NK-92 treated with Interleukin-12 subunit alpha and Interleukin-12 subunit beta, amount 100 ng/mL, for 24 hours (cell line): ENCODE measurements around the gene KCNMA1.

Experiments used
- DNase-seq: peaks from one replicate; lab custom pipeline; 2025; lab: John Stamatoyannopoulos, UW

The KCNMA1 gene

GRCh38 chr10:76939933-76940468 lies 697.6 kb downstream of the KCNMA1 start:
- no peak for DNase-seq

- no peak for DNase-seq
Measured at GRCh38 chr10:76937181-76937600, 700.4 kb downstream of the KCNMA1 start.

- DNase-seq = no peak
Measured at GRCh38 chr10:76935941-76936613, 701.5 kb downstream of the KCNMA1 start.

DNA sequence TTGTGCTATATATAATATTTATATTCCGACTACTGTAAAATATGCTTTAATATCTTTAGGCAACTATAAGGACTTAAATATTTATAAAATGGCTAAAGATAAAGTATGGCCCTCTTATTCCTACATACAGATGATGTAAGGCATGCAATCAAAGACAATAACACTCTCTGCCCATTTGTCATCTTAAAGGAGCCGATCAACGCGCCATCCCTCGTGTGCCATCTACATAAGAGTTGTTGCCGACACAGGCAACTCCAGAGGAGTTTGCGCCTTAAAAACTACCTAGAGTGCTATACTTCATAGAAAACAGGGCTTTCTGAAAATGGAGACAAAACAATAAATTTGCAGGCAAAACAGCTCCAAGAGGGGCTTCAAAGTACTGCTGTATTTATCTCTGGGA lies 709.0 kb downstream of the KCNMA1 start:
- no peak for DNase-seq

GRCh38 chr10:76925636-76926405 lies 711.8 kb downstream of the KCNMA1 start:
- DNase-seq = no peak

DNA sequence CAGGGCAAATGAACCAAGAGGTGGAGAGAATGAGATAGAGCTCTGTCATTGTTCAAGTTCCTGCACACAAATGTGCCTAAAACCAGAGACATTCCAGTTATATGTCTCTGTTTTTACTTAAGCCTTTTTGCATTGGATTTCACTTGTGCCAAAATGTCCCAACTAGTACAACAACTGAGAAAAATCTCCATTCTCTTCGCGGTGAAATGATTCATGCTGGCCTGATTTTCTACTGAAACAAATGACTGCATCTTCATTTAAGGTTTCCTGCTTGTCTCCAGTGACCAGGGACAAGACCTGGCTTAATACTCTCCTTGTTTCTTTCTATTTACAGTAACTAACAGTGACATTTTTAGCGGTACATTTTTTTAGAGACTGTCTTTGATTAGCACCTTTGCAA lies 714.9 kb downstream of the KCNMA1 start:
- no peak for DNase-seq

- DNase-seq = no peak
Measured at GRCh38 chr10:76921383-76922010, 716.1 kb downstream of the KCNMA1 start.

GRCh38 chr10:76920581-76920980 lies 717.0 kb downstream of the KCNMA1 start:
- no peak for DNase-seq

DNA sequence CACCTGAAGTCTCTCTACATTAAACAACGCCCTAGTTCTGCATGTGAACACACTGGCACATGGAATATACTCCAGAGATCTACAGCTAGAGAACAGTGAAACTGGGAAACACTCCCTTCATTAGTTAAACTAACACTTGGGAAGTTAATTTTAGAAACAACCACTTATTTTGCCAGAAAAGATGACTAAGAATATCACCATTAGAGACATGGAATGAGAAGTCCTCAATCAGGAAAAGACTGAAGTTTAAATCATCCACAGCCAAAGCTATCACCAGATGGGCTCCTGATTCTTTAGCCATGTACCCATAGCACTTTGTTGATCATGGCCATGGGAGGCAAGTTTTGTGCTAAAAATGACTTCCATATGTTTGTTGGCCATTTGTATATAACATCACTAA lies 719.5 kb downstream of the KCNMA1 start:
- DNase-seq = no peak

DNA sequence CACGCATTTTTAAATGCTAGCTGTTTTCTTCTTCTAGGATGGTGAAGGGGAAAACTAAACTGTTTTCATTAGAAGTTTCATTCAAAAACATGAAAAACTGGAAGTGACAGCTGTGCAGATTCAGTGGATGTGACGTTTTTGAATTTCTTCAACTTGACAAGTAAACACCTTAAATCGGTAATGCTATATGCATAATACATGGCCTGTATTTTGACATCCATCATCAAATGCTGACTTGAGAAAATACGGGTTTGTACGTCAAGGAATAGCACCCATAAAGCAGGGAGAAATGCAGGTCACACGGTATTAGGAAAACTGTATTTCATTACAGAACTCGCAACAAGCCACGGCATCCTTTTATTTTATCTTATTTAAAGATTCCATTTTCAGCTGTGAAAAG lies 720.5 kb downstream of the KCNMA1 start:
- DNase-seq = no peak

DNA sequence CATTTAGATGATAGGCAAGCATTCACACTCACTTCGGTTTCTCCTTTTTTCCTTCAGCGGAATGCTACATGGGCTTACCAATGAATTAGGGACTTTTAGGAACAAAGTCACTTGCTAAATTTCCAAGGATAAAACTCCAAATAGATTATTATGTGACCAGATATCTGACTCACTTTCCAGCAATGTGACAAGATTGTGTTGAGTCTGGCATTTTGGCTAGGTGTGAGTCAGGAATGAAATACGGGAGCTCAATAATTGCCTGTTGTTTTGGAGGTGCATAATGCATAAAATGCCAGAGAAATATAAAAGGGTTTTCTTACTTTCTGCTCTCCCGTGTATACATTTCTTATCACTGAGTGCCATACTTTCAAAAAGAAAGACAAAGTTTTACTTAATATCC lies 721.1 kb downstream of the KCNMA1 start:
- no peak for DNase-seq

GRCh38 chr10:76915316-76915715 lies 722.3 kb downstream of the KCNMA1 start:
- DNase-seq = no peak

GRCh38 chr10:76911184-76911583 lies 726.4 kb downstream of the KCNMA1 start:
- DNase-seq = no peak

DNA sequence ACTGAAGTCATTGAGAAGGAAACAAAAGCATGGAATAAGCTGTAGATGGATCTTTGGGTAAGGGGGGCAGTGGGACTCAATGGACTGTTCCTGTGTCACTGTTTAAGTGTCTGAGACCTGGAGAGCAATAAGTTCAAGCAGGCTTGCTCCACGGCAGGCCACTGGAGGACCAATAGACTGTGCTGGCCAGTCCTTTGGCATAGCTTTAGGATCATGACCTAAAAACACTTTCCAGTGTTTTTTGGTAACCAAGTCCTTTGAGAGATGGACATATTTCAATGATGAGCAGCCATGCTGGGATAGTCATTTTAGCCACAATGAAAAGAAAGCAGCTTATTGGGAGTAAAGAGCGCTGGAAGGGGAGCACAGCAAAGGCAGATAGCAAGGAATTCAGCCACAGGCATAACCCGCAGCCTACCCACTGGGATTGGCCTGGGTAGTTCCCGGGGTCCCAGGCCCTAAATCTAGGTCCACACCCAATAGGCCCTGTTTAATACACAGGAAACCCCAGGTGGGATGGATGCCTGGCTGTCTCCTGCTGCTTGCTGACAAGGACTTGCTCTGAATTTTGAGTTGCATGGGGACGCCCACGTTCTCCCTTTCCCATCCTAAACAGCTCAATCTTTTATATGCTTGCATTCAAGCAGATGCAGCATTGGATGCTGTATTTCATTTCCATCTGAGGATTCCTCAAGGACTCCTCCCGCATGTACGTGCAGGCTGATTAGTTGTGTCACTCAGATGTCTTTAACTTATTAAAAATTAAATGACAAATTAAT lies 727.2 kb downstream of the KCNMA1 start:
- DNase-seq = no peak

GRCh38 chr10:76906256-76906655 lies 731.4 kb downstream of the KCNMA1 start:
- DNase-seq = no peak

- DNase-seq = no peak
Measured at GRCh38 chr10:76905251-76905650, 732.4 kb downstream of the KCNMA1 start.

DNA sequence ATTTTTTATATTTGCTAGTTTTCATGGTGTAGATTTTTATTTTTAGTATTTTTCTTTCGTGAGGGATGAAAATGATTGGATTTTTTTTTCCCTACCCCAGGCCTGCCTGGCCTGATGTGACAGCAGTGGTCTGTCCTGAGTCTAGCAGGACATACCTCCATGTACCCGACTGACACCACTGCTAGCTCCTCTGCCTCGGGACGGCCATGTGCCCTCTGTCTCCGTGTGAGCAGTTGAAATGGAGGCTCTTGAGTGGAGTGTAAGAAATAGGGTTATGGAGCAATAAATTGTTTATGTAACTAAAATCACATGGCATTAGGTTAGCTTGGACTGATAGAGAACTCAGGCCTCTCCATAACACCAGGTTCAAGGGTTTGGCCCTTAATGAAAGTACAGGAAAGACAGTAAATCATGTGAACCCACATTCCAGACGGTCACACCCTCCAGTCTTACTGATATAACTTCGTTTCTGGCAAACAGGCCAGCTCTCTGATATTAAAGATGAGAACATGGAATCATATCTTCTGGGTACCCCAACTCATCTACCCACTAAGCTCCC lies 734.1 kb downstream of the KCNMA1 start:
- no peak for DNase-seq

GRCh38 chr10:76902949-76903348 lies 734.7 kb downstream of the KCNMA1 start:
- DNase-seq = no peak

GRCh38 chr10:76901701-76902100 lies 735.9 kb downstream of the KCNMA1 start:
- no peak for DNase-seq

GRCh38 chr10:76899490-76899889 lies 738.1 kb downstream of the KCNMA1 start:
- DNase-seq = no peak

GRCh38 chr10:76892766-76893479 lies 744.7 kb downstream of the KCNMA1 start:
- no peak for DNase-seq
